Measurements from ENCODE around the gene LRRC42. TPM values are rescaled to one million over a fixed set of nuclear protein-coding genes. Genes with fewer than 3 reads are reported as not detected.

The LRRC42 gene
- polyA plus RNA-seq, 2 donors = 4.9 to 20.0 TPM

Other genes with a start within 250 kb of the LRRC42 start
- under 1 TPM; 0.18 TPM for gene GLIS1, start 207.2 kb upstream of the LRRC42 start, polyA plus RNA-seq
- gene NDC1, start 108.1 kb upstream of the LRRC42 start, polyA plus RNA-seq = 1 to 10 TPM; 4.9 to 7.1 TPM
- gene YIPF1, start 56.6 kb upstream of the LRRC42 start, polyA plus RNA-seq = 10 to 100 TPM; 13.5 to 20.3 TPM
- under 1 TPM; 0.04 to 0.31 TPM for gene DIO1, start 52.2 kb upstream of the LRRC42 start, polyA plus RNA-seq
- 10 to 100 TPM; 18.9 to 23.7 TPM for gene IFT25, start 651 bp upstream of the LRRC42 start, polyA plus RNA-seq
- gene LDLRAD1, start 71.8 kb downstream of the LRRC42 start, polyA plus RNA-seq = under 1 TPM; 0.31 to 0.35 TPM
- gene TMEM59, start 106.9 kb downstream of the LRRC42 start, polyA plus RNA-seq = 100 to 1,000 TPM; 127 to 210 TPM
- gene TCEANC2, start 107.3 kb downstream of the LRRC42 start, polyA plus RNA-seq = 1 to 10 TPM; 1.4 to 1.7 TPM
- gene CDCP2, start 206.7 kb downstream of the LRRC42 start, polyA plus RNA-seq = under 1 TPM in 1 of 2 donors, not detected in 1; 0.06 TPM